ENCODE data around the gene DSCAM. TPM values are rescaled to one million over a fixed set of nuclear protein-coding genes. Genes with fewer than 3 reads are reported as not detected.

DSCAM gene
- total and polyA plus RNA-seq, 2 experiments from 2014 or later: 0.07 TPM; not detected in 1

DNA sequence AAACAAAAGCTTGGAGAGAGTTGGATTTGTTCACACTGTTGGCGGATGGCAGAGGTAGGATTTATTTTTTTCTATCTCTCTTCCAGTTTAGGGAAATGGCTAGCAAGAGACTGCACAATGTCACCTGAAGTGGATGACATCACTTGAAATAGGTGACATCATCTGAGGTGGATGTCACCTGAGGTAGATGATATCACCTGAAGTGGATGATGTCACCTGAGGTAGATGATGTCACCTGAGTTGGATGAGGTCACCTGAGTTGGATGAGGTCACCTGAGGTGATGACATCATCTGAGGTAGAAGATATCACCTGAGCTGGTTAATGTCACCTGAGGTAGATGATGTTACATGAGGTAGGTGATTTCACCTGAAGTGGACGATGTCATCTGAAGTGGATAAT lies 413.4 kb downstream of the DSCAM start:
- no peak overlapping the region for H3K27ac ChIP-seq (ENCODE audit: low read depth)
- no peaks in the 10 kb centered on the region for H3K27me3 ChIP-seq (ENCODE audit: insufficient read depth)
- H2AFZ ChIP-seq: no peak overlapping the region
- H3F3A ChIP-seq (replicated peaks; ENCODE audit: low read depth): no peaks in the 10 kb centered on the region
- H3K9me3 Mint-ChIP-seq: peaks cover 85% of the 10 kb centered on the region
- no peaks in the 10 kb centered on the region for H3K36me3 ChIP-seq (ENCODE audit: insufficient read depth)
- no peaks in the 10 kb centered on the region for H3K4me1 ChIP-seq (ENCODE audit: insufficient read depth)
- no peaks in the 10 kb centered on the region for H3K27me3 Mint-ChIP-seq (ENCODE audit: insufficient read depth, low read depth, poor library complexity)
- H3K9me2 ChIP-seq (ENCODE audit: insufficient read depth): no peaks in the 10 kb centered on the region
- H4K20me1 ChIP-seq (replicated peaks; ENCODE audit: insufficient read depth): no peaks in the 10 kb centered on the region
- DNase-seq (ENCODE audit: low spot score) (no peak), ATAC-seq (no peak)
- H3K79me2 ChIP-seq (replicated peaks; ENCODE audit: insufficient read depth): no peaks in the 10 kb centered on the region
- no peak overlapping the region for H3K27ac Mint-ChIP-seq
- H3K4me3 Mint-ChIP-seq: no peak overlapping the region
- TF ChIP-seq, protein P1, sequence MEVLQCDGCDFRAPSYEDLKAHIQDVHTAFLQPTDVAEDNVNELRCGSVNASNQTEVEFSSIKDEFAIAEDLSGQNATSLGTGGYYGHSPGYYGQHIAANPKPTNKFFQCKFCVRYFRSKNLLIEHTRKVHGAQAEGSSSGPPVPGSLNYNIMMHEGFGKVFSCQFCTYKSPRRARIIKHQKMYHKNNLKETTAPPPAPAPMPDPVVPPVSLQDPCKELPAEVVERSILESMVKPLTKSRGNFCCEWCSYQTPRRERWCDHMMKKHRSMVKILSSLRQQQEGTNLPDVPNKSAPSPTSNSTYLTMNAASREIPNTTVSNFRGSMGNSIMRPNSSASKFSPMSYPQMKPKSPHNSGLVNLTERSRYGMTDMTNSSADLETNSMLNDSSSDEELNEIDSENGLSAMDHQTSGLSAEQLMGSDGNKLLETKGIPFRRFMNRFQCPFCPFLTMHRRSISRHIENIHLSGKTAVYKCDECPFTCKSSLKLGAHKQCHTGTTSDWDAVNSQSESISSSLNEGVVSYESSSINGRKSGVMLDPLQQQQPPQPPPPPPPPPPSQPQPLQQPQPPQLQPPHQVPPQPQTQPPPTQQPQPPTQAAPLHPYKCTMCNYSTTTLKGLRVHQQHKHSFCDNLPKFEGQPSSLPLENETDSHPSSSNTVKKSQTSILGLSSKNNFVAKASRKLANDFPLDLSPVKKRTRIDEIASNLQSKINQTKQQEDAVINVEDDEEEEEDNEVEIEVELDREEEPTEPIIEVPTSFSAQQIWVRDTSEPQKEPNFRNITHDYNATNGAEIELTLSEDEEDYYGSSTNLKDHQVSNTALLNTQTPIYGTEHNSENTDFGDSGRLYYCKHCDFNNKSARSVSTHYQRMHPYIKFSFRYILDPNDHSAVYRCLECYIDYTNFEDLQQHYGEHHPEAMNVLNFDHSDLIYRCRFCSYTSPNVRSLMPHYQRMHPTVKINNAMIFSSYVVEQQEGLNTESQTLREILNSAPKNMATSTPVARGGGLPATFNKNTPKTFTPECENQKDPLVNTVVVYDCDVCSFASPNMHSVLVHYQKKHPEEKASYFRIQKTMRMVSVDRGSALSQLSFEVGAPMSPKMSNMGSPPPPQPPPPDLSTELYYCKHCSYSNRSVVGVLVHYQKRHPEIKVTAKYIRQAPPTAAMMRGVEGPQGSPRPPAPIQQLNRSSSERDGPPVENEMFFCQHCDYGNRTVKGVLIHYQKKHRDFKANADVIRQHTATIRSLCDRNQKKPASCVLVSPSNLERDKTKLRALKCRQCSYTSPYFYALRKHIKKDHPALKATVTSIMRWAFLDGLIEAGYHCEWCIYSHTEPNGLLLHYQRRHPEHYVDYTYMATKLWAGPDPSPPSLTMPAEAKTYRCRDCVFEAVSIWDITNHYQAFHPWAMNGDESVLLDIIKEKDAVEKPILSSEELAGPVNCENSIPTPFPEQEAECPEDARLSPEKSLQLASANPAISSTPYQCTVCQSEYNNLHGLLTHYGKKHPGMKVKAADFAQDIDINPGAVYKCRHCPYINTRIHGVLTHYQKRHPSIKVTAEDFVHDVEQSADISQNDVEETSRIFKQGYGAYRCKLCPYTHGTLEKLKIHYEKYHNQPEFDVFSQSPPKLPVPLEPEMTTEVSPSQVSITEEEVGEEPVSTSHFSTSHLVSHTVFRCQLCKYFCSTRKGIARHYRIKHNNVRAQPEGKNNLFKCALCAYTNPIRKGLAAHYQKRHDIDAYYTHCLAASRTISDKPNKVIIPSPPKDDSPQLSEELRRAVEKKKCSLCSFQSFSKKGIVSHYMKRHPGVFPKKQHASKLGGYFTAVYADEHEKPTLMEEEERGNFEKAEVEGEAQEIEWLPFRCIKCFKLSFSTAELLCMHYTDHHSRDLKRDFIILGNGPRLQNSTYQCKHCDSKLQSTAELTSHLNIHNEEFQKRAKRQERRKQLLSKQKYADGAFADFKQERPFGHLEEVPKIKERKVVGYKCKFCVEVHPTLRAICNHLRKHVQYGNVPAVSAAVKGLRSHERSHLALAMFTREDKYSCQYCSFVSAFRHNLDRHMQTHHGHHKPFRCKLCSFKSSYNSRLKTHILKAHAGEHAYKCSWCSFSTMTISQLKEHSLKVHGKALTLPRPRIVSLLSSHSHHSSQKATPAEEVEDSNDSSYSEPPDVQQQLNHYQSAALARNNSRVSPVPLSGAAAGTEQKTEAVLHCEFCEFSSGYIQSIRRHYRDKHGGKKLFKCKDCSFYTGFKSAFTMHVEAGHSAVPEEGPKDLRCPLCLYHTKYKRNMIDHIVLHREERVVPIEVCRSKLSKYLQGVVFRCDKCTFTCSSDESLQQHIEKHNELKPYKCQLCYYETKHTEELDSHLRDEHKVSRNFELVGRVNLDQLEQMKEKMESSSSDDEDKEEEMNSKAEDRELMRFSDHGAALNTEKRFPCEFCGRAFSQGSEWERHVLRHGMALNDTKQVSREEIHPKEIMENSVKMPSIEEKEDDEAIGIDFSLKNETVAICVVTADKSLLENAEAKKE (CRISPR knock-in tag; IDR thresholded peaks at IDR 0.05): no peak
- TF ChIP-seq ZNF331 (CRISPR knock-in tag; IDR thresholded peaks at IDR 0.05; ENCODE audit: low read depth) (no peak), STAT1 (IDR thresholded peaks at IDR 0.05; ENCODE audit: unreplicated experiment) (no peak), EZH2phosphoT487 (IDR thresholded peaks at IDR 0.05; ENCODE audit: unreplicated experiment) (no peak), CREB1 (CRISPR knock-in tag; IDR thresholded peaks at IDR 0.05; ENCODE audit: low read depth) (peak; percentile 49), JUNB (IDR thresholded peaks at IDR 0.05; ENCODE audit: unreplicated experiment) (no peak), NANOG (IDR thresholded peaks at IDR 0.05; ENCODE audit: borderline replicate concordance) (no peak)
- H3K4me2 ChIP-seq: no peak overlapping the region
- peaks cover 9% of the 10 kb centered on the region; the same call in 2 of the 3 replicates for H3K36me3 Mint-ChIP-seq (ENCODE audit: low read depth)
- no peaks in the 10 kb centered on the region for H3K4me1 Mint-ChIP-seq
- no peak overlapping the region for H3K4me3 ChIP-seq

GRCh38 chr21:40425981-40426380 lies 421.0 kb downstream of the DSCAM start:
- no peaks in the 10 kb centered on the region for H3F3A ChIP-seq (replicated peaks; ENCODE audit: low read depth)
- Mint-ChIP-seq H3K9me3 (peaks cover 84% of the 10 kb centered on the region), H3K4me3 (no peak overlapping the region), H3K27ac (no peak overlapping the region), H3K36me3 (ENCODE audit: low read depth) (no peaks in the 10 kb centered on the region; the same call in 2 of the 3 replicates), H3K27me3 (ENCODE audit: insufficient read depth, low read depth, poor library complexity) (no peaks in the 10 kb centered on the region), H3K4me1 (no peaks in the 10 kb centered on the region)
- no peak for ATAC-seq
- no peaks in the 10 kb centered on the region for H3K79me2 ChIP-seq (replicated peaks; ENCODE audit: insufficient read depth)
- H3K4me3 ChIP-seq: no peak overlapping the region
- H4K20me1 ChIP-seq (replicated peaks; ENCODE audit: insufficient read depth): no peaks in the 10 kb centered on the region
- H3K9me2 ChIP-seq (ENCODE audit: insufficient read depth): no peaks in the 10 kb centered on the region
- H2AFZ ChIP-seq: no peak overlapping the region
- DNase-seq (ENCODE audit: low spot score): no peak
- H3K36me3 ChIP-seq (ENCODE audit: insufficient read depth): no peaks in the 10 kb centered on the region
- no peak overlapping the region for H3K27ac ChIP-seq (ENCODE audit: low read depth)
- H3K27me3 ChIP-seq (ENCODE audit: insufficient read depth): no peaks in the 10 kb centered on the region
- H3K4me1 ChIP-seq (ENCODE audit: insufficient read depth): no peaks in the 10 kb centered on the region
- no peak overlapping the region for H3K4me2 ChIP-seq
- no peak for TF ChIP-seq JUNB (IDR thresholded peaks at IDR 0.05; ENCODE audit: unreplicated experiment)
- no peak for TF ChIP-seq ETS1 (IDR thresholded peaks at IDR 0.05)
- TF ChIP-seq, protein P2, sequence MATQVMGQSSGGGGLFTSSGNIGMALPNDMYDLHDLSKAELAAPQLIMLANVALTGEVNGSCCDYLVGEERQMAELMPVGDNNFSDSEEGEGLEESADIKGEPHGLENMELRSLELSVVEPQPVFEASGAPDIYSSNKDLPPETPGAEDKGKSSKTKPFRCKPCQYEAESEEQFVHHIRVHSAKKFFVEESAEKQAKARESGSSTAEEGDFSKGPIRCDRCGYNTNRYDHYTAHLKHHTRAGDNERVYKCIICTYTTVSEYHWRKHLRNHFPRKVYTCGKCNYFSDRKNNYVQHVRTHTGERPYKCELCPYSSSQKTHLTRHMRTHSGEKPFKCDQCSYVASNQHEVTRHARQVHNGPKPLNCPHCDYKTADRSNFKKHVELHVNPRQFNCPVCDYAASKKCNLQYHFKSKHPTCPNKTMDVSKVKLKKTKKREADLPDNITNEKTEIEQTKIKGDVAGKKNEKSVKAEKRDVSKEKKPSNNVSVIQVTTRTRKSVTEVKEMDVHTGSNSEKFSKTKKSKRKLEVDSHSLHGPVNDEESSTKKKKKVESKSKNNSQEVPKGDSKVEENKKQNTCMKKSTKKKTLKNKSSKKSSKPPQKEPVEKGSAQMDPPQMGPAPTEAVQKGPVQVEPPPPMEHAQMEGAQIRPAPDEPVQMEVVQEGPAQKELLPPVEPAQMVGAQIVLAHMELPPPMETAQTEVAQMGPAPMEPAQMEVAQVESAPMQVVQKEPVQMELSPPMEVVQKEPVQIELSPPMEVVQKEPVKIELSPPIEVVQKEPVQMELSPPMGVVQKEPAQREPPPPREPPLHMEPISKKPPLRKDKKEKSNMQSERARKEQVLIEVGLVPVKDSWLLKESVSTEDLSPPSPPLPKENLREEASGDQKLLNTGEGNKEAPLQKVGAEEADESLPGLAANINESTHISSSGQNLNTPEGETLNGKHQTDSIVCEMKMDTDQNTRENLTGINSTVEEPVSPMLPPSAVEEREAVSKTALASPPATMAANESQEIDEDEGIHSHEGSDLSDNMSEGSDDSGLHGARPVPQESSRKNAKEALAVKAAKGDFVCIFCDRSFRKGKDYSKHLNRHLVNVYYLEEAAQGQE (IDR thresholded peaks at IDR 0.05; ENCODE audit: unreplicated experiment): no peak
- TF ChIP-seq NANOG (IDR thresholded peaks at IDR 0.05; ENCODE audit: borderline replicate concordance): no peak
- TF ChIP-seq, protein P3, sequence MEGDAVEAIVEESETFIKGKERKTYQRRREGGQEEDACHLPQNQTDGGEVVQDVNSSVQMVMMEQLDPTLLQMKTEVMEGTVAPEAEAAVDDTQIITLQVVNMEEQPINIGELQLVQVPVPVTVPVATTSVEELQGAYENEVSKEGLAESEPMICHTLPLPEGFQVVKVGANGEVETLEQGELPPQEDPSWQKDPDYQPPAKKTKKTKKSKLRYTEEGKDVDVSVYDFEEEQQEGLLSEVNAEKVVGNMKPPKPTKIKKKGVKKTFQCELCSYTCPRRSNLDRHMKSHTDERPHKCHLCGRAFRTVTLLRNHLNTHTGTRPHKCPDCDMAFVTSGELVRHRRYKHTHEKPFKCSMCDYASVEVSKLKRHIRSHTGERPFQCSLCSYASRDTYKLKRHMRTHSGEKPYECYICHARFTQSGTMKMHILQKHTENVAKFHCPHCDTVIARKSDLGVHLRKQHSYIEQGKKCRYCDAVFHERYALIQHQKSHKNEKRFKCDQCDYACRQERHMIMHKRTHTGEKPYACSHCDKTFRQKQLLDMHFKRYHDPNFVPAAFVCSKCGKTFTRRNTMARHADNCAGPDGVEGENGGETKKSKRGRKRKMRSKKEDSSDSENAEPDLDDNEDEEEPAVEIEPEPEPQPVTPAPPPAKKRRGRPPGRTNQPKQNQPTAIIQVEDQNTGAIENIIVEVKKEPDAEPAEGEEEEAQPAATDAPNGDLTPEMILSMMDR (conservative IDR thresholded peaks at IDR 0.05; ENCODE audit: low read depth in 2 of 2): no peak

All from GM23338 (cell line).